GM12874 (cell line): ENCODE measurements around the gene HINFP.

ENCODE experiments used
- CTCF ChIP-seq: IDR thresholded peaks from 2 replicates; pipeline ENCODE4 v1.5.1; 2011; ENCODE audit warnings: low read depth, mild to moderate bottlenecking, control low read depth, low read length, moderate library complexity; ENCODE audit not compliant: insufficient read depth

Gene HINFP

GRCh38 chr11:119125821-119126220 is 4.4 kb downstream of the HINFP start:
- no peak for TF ChIP-seq CTCF

DNA sequence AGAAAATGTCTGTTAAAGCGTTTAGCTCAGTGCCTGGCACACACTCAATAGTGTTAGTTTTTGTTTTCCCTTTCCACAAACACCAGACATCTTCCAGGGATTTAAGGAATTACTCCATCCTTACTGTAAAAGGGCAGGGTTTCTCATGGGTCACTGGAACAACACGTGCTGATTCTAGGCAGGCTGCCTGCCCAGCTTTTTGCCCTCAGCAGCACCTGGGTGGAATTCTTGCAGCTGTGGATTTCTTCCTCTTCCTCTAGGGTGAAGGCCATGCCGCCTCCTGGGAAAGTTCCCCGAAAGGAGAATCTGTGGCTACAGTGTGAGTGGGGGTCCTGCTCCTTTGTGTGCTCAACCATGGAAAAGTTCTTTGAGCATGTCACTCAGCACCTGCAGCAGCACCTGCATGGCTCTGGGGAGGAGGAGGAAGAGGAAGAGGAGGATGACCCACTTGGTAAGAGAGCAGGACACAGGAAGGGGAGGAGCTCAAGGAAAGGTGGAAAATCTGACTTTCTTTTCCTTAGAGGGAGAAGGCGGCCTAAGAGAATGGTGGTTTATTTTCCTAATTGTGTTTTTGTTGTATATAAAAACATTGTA is 5.4 kb downstream of the HINFP start:
- no peak for TF ChIP-seq CTCF

- TF ChIP-seq CTCF = no peak
Observed at GRCh38 chr11:119130662-119131061, 9.3 kb downstream of the HINFP start.

GRCh38 chr11:119134389-119134978 is 13.1 kb downstream of the HINFP start:
- TF ChIP-seq CTCF = peak; percentile 73

- TF ChIP-seq CTCF = peak; percentile 67
Observed at GRCh38 chr11:119144825-119145486, 23.6 kb downstream of the HINFP start.

DNA sequence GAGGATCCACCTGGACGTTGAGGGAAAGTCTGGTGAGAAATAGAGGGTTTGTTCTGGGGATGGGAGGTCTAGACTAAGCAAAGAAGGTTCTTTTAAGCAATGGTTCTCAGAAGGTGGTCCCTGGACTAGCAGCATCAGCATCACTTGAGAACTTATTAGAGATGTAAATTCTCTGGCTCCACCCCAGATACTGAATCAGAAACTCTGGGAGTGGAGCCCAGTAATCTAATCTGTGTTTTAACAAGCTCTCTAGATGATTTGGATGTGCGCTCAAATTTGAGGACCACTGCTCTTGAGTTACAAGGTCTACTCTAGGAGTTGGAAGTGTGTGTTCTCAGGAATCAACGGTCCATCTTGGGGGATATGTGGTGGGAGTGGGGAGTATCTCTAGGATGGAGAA is 24.2 kb downstream of the HINFP start:
- no peak for TF ChIP-seq CTCF

- TF ChIP-seq CTCF = no peak
Observed at GRCh38 chr11:119147604-119148333, 26.4 kb downstream of the HINFP start.
